ENCODE measurements around the gene SLC7A5. TPM values are rescaled to one million over a fixed set of nuclear protein-coding genes. Genes with fewer than 3 reads are reported as not detected.
A peak's percentile ranks its signal among the peaks of the same experiment; 100 is the strongest.

Gene SLC7A5
- total and polyA plus RNA-seq, 2 of the 13 experiments (the other 11 are each of a cell fraction or from before 2014, with no cell fraction given) = 79.6 to 155 TPM

DNA sequence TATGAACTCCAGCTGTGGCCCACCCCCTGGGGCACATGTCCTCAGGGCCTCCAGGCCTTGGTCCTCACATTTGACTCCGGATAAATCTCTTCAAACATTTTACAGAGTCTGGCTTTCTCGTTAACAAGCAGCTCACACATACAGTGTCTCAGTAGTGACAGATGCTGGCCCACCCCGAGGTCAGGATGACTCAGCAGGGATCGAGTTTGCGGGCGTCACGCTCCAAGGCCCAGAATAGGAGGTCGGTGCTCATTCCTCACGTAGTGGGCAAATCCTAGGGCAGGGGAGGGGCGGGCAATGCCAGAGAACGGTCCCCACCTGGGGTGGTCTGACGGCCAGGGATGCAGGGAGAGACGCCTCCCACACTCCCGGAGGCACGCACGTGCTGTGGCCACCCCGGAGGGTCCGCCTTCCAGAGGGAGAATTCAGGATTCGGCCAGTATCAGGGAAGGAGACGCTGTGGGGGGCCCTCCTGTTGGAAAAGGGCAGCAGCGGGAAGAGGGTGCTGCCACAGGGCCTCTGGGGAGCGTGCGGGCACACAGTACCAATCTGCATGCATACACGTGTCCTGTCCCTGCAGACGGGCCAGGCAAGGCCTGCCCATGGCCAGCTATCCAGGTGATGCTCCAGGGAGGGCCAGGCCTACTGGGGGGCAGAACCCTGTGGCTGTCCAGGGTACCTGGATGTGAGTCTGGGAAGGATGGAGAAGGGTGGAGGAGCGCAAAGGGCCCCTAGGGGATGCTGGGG is 8.6 kb downstream of the SLC7A5 start (continued):
- TF ChIP-seq, protein P1, sequence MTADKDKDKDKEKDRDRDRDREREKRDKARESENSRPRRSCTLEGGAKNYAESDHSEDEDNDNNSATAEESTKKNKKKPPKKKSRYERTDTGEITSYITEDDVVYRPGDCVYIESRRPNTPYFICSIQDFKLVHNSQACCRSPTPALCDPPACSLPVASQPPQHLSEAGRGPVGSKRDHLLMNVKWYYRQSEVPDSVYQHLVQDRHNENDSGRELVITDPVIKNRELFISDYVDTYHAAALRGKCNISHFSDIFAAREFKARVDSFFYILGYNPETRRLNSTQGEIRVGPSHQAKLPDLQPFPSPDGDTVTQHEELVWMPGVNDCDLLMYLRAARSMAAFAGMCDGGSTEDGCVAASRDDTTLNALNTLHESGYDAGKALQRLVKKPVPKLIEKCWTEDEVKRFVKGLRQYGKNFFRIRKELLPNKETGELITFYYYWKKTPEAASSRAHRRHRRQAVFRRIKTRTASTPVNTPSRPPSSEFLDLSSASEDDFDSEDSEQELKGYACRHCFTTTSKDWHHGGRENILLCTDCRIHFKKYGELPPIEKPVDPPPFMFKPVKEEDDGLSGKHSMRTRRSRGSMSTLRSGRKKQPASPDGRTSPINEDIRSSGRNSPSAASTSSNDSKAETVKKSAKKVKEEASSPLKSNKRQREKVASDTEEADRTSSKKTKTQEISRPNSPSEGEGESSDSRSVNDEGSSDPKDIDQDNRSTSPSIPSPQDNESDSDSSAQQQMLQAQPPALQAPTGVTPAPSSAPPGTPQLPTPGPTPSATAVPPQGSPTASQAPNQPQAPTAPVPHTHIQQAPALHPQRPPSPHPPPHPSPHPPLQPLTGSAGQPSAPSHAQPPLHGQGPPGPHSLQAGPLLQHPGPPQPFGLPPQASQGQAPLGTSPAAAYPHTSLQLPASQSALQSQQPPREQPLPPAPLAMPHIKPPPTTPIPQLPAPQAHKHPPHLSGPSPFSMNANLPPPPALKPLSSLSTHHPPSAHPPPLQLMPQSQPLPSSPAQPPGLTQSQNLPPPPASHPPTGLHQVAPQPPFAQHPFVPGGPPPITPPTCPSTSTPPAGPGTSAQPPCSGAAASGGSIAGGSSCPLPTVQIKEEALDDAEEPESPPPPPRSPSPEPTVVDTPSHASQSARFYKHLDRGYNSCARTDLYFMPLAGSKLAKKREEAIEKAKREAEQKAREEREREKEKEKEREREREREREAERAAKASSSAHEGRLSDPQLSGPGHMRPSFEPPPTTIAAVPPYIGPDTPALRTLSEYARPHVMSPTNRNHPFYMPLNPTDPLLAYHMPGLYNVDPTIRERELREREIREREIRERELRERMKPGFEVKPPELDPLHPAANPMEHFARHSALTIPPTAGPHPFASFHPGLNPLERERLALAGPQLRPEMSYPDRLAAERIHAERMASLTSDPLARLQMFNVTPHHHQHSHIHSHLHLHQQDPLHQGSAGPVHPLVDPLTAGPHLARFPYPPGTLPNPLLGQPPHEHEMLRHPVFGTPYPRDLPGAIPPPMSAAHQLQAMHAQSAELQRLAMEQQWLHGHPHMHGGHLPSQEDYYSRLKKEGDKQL (CRISPR knock-in tag; IDR thresholded peaks at IDR 0.05; ENCODE audit: low read depth) = peak; percentile 35; the same call in 1 of the 2 replicates
- TF ChIP-seq CCAR2 (optimal IDR thresholded peaks at IDR 0.05; ENCODE audit: low read depth, low read length) (no peak), KLF11 (CRISPR knock-in tag; IDR thresholded peaks at IDR 0.05) (peak; percentile 60; the same call in 1 of the 2 replicates), RFX3 (CRISPR knock-in tag; IDR thresholded peaks at IDR 0.05) (no peak), ZNF510 (CRISPR knock-in tag; IDR thresholded peaks at IDR 0.05; ENCODE audit: low read depth) (peak; percentile 42; the same call in 1 of the 2 replicates), HNF4A (CRISPR knock-in tag; IDR thresholded peaks at IDR 0.05) (peak; percentile 27; the same call in 1 of the 2 replicates), STAG1 (CRISPR knock-in tag; IDR thresholded peaks at IDR 0.05) (no peak), SOX13 (IDR thresholded peaks at IDR 0.05) (no peak), SOX13 (CRISPR knock-in tag; conservative IDR thresholded peaks at IDR 0.05 in 1 of 2, IDR thresholded peaks at IDR 0.05 in 1 of 2) (peak; percentile 15 to 29; a peak in 1 of 4 replicates), DPF2 (CRISPR knock-in tag; IDR thresholded peaks at IDR 0.05; ENCODE audit: borderline replicate concordance, low read depth) (peak; percentile 58; the same call in 1 of the 2 replicates), CHD4 (IDR thresholded peaks at IDR 0.05; ENCODE audit: borderline replicate concordance, low read length) (peak; percentile 71; the same call in 1 of the 2 replicates), RFX5 (IDR thresholded peaks at IDR 0.05; ENCODE audit: low read depth, low read length) (no peak), FOSL2 (CRISPR knock-in tag; IDR thresholded peaks at IDR 0.05) (peak; percentile 94), THAP11 (CRISPR knock-in tag; IDR thresholded peaks at IDR 0.05) (peak; percentile 45; the same call in 1 of the 2 replicates), ZBTB7B (CRISPR knock-in tag; IDR thresholded peaks at IDR 0.05) (peak; percentile 82), KMT2A (CRISPR knock-in tag; IDR thresholded peaks at IDR 0.05) (peak; percentile 72), SATB2 (CRISPR knock-in tag; IDR thresholded peaks at IDR 0.05) (no peak), ZNF670 (CRISPR knock-in tag; IDR thresholded peaks at IDR 0.05; ENCODE audit: borderline replicate concordance) (0 out of 2 replicates have a peak, but pooled peaks have one; percentile 28)
- TF ChIP-seq, protein P2, sequence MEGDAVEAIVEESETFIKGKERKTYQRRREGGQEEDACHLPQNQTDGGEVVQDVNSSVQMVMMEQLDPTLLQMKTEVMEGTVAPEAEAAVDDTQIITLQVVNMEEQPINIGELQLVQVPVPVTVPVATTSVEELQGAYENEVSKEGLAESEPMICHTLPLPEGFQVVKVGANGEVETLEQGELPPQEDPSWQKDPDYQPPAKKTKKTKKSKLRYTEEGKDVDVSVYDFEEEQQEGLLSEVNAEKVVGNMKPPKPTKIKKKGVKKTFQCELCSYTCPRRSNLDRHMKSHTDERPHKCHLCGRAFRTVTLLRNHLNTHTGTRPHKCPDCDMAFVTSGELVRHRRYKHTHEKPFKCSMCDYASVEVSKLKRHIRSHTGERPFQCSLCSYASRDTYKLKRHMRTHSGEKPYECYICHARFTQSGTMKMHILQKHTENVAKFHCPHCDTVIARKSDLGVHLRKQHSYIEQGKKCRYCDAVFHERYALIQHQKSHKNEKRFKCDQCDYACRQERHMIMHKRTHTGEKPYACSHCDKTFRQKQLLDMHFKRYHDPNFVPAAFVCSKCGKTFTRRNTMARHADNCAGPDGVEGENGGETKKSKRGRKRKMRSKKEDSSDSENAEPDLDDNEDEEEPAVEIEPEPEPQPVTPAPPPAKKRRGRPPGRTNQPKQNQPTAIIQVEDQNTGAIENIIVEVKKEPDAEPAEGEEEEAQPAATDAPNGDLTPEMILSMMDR (CRISPR knock-in tag; IDR thresholded peaks at IDR 0.05) = no peak
- TF ChIP-seq, protein P3, sequence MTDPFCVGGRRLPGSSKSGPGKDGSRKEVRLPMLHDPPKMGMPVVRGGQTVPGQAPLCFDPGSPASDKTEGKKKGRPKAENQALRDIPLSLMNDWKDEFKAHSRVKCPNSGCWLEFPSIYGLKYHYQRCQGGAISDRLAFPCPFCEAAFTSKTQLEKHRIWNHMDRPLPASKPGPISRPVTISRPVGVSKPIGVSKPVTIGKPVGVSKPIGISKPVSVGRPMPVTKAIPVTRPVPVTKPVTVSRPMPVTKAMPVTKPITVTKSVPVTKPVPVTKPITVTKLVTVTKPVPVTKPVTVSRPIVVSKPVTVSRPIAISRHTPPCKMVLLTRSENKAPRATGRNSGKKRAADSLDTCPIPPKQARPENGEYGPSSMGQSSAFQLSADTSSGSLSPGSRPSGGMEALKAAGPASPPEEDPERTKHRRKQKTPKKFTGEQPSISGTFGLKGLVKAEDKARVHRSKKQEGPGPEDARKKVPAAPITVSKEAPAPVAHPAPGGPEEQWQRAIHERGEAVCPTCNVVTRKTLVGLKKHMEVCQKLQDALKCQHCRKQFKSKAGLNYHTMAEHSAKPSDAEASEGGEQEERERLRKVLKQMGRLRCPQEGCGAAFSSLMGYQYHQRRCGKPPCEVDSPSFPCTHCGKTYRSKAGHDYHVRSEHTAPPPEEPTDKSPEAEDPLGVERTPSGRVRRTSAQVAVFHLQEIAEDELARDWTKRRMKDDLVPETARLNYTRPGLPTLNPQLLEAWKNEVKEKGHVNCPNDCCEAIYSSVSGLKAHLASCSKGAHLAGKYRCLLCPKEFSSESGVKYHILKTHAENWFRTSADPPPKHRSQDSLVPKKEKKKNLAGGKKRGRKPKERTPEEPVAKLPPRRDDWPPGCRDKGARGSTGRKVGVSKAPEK (CRISPR knock-in tag; IDR thresholded peaks at IDR 0.05; ENCODE audit: borderline replicate concordance) = 0 out of 2 replicates have a peak, but pooled peaks have one; percentile 24
